ENCODE data around the gene TRAF7. TPM values are rescaled to one million over a fixed set of nuclear protein-coding genes. Genes with fewer than 3 reads are reported as not detected.

The TRAF7 gene
- total RNA-seq, 3 donors from 2014 or later = 91.5 to 104 (median 94.0) TPM

DNA sequence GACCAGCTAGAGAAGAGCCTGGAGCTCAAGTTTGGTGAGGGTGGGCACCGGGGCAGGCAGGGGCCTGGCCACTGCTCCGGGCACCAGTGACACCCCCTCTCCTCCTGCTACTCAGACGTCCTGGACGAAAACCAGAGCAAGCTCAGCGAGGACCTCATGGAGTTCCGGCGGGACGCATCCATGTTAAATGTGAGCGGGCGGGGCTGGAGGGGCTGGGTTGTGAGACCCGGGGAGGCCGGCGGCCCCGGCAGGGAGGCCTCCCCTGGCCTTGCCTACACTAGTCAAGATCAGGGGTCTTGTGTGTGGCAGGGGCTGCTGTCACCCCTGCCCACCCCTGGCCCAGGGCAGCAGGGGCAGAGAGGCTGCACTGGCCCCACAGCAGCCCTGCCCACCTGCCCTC, 17.8 kb downstream of the TRAF7 start:
- no peak for DNase-seq
- Histone ChIP-seq H3K9me3 (no peaks in the 10 kb centered on the region), H3K36me3 (ENCODE audit: low read depth) (peaks cover 3% of the 10 kb centered on the region), H3K4me3 (no peak overlapping the region), H3K4me1 (ENCODE audit: low read depth) (no peaks in the 10 kb centered on the region)
- intact Hi-C loops (cut with DNase I, micrococcal nuclease) = no loop called here
- TF ChIP-seq, protein P1, sequence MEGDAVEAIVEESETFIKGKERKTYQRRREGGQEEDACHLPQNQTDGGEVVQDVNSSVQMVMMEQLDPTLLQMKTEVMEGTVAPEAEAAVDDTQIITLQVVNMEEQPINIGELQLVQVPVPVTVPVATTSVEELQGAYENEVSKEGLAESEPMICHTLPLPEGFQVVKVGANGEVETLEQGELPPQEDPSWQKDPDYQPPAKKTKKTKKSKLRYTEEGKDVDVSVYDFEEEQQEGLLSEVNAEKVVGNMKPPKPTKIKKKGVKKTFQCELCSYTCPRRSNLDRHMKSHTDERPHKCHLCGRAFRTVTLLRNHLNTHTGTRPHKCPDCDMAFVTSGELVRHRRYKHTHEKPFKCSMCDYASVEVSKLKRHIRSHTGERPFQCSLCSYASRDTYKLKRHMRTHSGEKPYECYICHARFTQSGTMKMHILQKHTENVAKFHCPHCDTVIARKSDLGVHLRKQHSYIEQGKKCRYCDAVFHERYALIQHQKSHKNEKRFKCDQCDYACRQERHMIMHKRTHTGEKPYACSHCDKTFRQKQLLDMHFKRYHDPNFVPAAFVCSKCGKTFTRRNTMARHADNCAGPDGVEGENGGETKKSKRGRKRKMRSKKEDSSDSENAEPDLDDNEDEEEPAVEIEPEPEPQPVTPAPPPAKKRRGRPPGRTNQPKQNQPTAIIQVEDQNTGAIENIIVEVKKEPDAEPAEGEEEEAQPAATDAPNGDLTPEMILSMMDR (IDR thresholded peaks at IDR 0.05) = no peak
- no peak for ATAC-seq

- ATAC-seq = no peak
- DNase-seq = no peak
- no peak overlapping the region for H3K4me3 ChIP-seq
- no peaks in the 10 kb centered on the region for H3K4me1 ChIP-seq (ENCODE audit: low read depth)
- TF ChIP-seq, protein P1 (IDR thresholded peaks at IDR 0.05) = no peak
- peaks cover 3% of the 10 kb centered on the region for H3K36me3 ChIP-seq (ENCODE audit: low read depth)
- H3K9me3 ChIP-seq = no peaks in the 10 kb centered on the region
- intact Hi-C loops (cut with DNase I, micrococcal nuclease) = no loop called here
Observed at GRCh38 chr16:2173916-2174315, 18.3 kb downstream of the TRAF7 start.

- no peaks in the 10 kb centered on the region for H3K4me1 ChIP-seq (ENCODE audit: low read depth)
- TF ChIP-seq, protein P1 (IDR thresholded peaks at IDR 0.05) = no peak
- no peak for ATAC-seq
- intact Hi-C loops (cut with DNase I, micrococcal nuclease) = no loop called here
- no peak overlapping the region for H3K4me3 ChIP-seq
- DNase-seq = no peak
- H3K9me3 ChIP-seq = no peaks in the 10 kb centered on the region
- peaks cover 3% of the 10 kb centered on the region for H3K36me3 ChIP-seq (ENCODE audit: low read depth)
Observed at GRCh38 chr16:2174396-2175131, 19.0 kb downstream of the TRAF7 start.

- Histone ChIP-seq H3K4me1 (ENCODE audit: low read depth) (no peaks in the 10 kb centered on the region), H3K4me3 (no peak overlapping the region), H3K36me3 (ENCODE audit: low read depth) (peaks cover 3% of the 10 kb centered on the region), H3K9me3 (no peaks in the 10 kb centered on the region)
- ATAC-seq (peak; percentile 5), DNase-seq (no peak)
- intact Hi-C loops (cut with DNase I, micrococcal nuclease) = no loop called here
- TF ChIP-seq, protein P1 (IDR thresholded peaks at IDR 0.05) = no peak
Observed at GRCh38 chr16:2175454-2175853, 19.9 kb downstream of the TRAF7 start.

DNA sequence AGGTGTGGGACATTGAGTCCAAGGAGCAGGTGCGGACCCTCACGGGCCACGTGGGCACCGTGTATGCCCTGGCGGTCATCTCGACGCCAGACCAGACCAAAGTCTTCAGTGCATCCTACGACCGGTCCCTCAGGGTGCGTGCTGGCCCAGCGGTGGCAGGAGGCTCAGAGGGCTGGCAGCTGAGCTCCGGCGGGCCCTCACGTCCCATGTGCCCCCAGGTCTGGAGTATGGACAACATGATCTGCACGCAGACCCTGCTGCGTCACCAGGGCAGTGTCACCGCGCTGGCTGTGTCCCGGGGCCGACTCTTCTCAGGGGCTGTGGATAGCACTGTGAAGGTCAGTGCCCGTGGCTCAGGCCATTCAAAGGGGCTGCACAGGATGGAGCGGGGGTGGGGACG, 20.5 kb downstream of the TRAF7 start:
- DNase-seq (no peak), ATAC-seq (no peak)
- Histone ChIP-seq H3K36me3 (ENCODE audit: low read depth) (peaks cover 3% of the 10 kb centered on the region), H3K4me1 (ENCODE audit: low read depth) (no peaks in the 10 kb centered on the region), H3K4me3 (no peak overlapping the region), H3K9me3 (no peaks in the 10 kb centered on the region)
- TF ChIP-seq, protein P1 (IDR thresholded peaks at IDR 0.05) = no peak
- intact Hi-C loops (cut with DNase I, micrococcal nuclease) = no loop called here

All from mucosa of descending colon (tissue), 3 donors.